Activated CD8-positive, alpha-beta T cell treated with anti-CD3 and anti-CD28 coated beads, Interleukin-2, amount 10 ng/mL, durations not matched to agents 7 days and 5 days (primary cell): ENCODE measurements around the gene LAPTM5. TPM values are rescaled to one million over a fixed set of nuclear protein-coding genes. Genes with fewer than 3 reads are reported as not detected.

Experiments
- ATAC-seq: fragments of 150-1000 bp; cut with Tn5 transposase; one replicate; pipeline ENCODE4 v1.10.0; 2021; ENCODE audit warnings: moderate library complexity
- CTCF ChIA-PET: fragments of 350-600 bp; sonication (Branson Sonifier 250); formaldehyde crosslinking; loops from one replicate; lab custom pipeline; 2021; ENCODE audit warnings: antibody characterized with exemption; lab: Charles Lee
- POLR2A ChIA-PET: fragments of 350-600 bp; sonication (Branson Sonifier 250); formaldehyde crosslinking; loops from one replicate; lab custom pipeline; 2021; ENCODE audit warnings: antibody characterized with exemption; lab: Charles Lee
- DNase-seq: peaks from one replicate; pipeline ENCODE4 v3.0.0-alpha.2; 2020
- H3K27ac Mint-ChIP-seq: one replicate; pipeline ENCODE4 v1.8.0; 2021; ENCODE audit warnings: mild to moderate bottlenecking, mixed read lengths
- H3K27me3 Mint-ChIP-seq: one replicate; pipeline ENCODE4 v1.8.0; 2021; ENCODE audit warnings: low read depth, mixed read lengths
- H3K36me3 Mint-ChIP-seq: one replicate; pipeline ENCODE4 v1.8.0; 2021; ENCODE audit warnings: low read depth, mixed read lengths
- H3K4me1 Mint-ChIP-seq: one replicate; pipeline ENCODE4 v1.8.0; 2021; ENCODE audit warnings: low read depth, mixed read lengths
- H3K4me3 Mint-ChIP-seq: one replicate; pipeline ENCODE4 v1.8.0; 2021; ENCODE audit warnings: mild to moderate bottlenecking, mixed read lengths
- H3K9me3 Mint-ChIP-seq: one replicate; pipeline ENCODE4 v1.8.0; 2022; ENCODE audit warnings: mixed read lengths; ENCODE audit not compliant: insufficient read depth
- microRNA-seq: library from miRNA; unstranded; fragments of <30 nt; microRNA quantifications from one replicate; pipeline ENCODE4 v1.2.0, GENCODE V29; 2022
- total RNA-seq, 2 experiments: library from RNA; stranded (reverse); gene quantifications; one replicate each; pipeline ENCODE4 v1.2.3, GENCODE V29; 2021

Gene LAPTM5
- total RNA-seq, 2 experiments from 2014 or later: 407 to 413 TPM

DNA sequence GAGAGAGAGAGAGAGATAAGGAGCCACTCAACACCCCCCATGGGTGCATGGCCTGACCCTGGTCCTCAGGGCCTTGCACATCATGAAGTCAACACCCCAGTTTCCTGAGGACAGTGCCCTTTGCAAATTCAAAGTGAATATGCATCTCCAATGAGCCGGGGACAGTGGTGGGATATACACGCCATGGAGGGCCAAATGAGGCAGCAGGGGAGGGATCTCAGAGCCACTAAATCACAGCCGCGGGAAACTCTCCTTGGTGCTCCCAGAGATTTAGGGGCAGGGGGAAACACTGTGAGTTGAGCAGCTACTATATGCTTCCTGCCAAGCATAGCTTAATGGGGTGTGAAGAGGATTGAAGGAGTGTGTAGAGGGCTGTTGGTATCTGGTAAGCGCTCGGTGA is 69.7 kb downstream of the LAPTM5 start:
- peaks cover 46% of the 10 kb centered on the region for H3K27me3 Mint-ChIP-seq
- DNase-seq (no peak), ATAC-seq (no peak)
- peaks cover 10% of the 10 kb centered on the region for H3K4me1 Mint-ChIP-seq
- no peak overlapping the region for H3K4me3 Mint-ChIP-seq
- H3K27ac Mint-ChIP-seq: no peak overlapping the region
- ChIA-PET POLR2A (no interaction called here), CTCF (no interaction called here)
- no peaks in the 10 kb centered on the region for H3K9me3 Mint-ChIP-seq
- no peaks in the 10 kb centered on the region for H3K36me3 Mint-ChIP-seq

DNA sequence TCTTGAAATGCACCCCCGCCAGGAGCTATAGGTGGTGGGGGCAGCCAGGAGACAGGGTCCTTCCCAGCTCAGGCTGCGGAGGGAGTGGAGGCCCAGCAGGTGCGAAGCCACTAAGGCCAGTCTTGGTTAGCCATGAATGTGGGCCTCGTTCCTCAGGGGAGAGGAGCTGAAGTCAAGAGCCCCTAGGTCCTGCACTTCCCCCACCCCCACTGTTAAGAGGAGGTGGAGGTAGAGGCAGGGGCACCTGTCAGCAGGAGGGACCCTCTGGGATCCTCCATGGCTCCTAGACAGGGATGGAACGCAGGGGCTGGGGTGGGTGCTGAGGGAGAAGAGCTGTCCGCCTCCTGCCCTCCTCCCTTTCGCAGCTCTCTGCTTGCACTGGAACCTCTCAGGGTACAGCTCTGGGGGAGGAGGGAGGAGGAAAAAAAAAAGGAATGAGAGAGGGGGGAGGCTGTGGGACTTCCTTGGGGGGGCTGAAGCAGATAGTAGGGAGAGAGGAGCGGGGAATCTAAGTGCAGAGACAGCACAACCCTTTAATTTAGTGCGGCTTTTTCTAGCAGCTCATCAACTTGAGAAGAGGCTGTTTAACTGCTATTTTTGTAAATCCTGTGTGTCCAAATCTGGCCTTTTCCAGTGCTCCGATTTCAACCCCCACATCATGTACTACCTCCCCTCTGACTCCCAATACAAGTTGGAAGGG is 71.2 kb downstream of the LAPTM5 start:
- no peak for ATAC-seq
- CTCF ChIA-PET: no interaction called here
- Mint-ChIP-seq H3K4me3 (no peak overlapping the region), H3K4me1 (no peaks in the 10 kb centered on the region), H3K27ac (no peak overlapping the region), H3K27me3 (peaks cover 50% of the 10 kb centered on the region), H3K36me3 (no peaks in the 10 kb centered on the region), H3K9me3 (no peaks in the 10 kb centered on the region)
- POLR2A ChIA-PET: no interaction called here
- no peak for DNase-seq

DNA sequence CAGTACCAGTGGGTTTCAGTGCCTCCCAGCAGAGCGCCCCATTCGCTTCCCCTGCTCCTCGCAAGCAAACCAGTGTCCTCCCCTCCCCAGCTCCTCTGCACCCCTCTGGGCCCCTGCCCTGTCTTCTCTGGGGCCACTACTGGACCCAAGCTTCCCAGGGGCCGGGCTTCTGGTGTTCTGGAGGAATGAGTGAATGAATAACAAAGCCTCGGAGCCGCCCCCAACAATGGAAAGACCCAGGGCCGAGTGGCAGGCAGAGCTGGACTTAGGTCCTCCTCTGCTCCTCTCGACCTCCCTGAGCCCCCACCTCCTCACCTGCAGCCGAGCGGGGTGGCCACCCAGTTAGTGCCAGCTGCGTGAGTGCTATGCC is 71.8 kb downstream of the LAPTM5 start:
- ChIA-PET POLR2A (no interaction called here), CTCF (no interaction called here)
- no peak overlapping the region for H3K27ac Mint-ChIP-seq
- no peak for DNase-seq
- H3K9me3 Mint-ChIP-seq: no peaks in the 10 kb centered on the region
- peaks cover 48% of the 10 kb centered on the region for H3K27me3 Mint-ChIP-seq
- ATAC-seq: no peak
- H3K4me3 Mint-ChIP-seq: no peak overlapping the region
- H3K36me3 Mint-ChIP-seq: no peaks in the 10 kb centered on the region
- H3K4me1 Mint-ChIP-seq: no peaks in the 10 kb centered on the region

DNA sequence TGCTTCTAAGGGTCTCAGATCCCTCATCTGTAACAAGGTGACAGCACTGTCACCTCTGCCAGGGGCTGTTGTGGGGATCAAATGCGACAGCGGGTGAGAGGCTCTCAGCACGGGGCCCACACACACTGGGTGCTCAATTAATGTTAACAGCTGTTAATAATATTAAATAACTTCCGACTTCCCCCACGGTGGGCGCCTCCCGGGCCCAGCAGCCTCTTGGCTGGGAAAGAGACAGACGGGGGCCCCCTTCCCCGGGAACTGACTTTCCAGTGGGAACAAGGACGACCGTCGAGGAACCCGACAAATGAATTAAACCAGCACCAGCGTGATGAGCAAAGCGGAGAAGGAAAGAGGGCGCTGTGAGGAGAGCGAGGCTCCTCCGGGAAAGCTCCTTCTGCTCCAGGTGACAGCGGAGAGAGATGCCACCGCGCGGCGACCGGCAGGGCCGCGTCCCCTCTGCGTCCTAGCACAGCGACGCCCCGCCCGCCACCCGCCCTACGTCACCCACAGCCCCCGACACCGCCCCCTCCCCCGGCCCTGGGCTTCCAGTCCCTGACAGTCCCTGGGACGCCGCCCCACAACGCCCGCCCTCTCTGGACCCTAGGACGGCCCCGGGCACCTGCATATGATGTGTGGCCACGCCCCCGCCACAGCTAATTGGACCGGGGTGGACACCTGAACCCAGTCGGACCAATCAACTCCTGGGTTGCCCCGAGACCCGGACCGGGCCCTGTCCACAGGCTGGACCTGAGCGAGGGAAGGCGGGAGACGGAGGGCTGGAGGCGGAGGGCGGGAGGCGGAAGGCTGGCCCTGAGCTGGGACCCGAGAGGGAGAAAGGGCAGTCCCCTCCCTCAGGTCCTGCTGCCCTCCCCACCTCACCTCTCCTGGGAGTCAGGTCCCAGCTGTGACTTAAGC is 72.4 kb downstream of the LAPTM5 start:
- Mint-ChIP-seq H3K4me3 (no peak overlapping the region), H3K27ac (no peak overlapping the region), H3K9me3 (no peaks in the 10 kb centered on the region), H3K27me3 (peaks cover 46% of the 10 kb centered on the region), H3K36me3 (no peaks in the 10 kb centered on the region), H3K4me1 (no peaks in the 10 kb centered on the region)
- DNase-seq (no peak), ATAC-seq (no peak)
- ChIA-PET POLR2A (no interaction called here), CTCF (no interaction called here)

DNA sequence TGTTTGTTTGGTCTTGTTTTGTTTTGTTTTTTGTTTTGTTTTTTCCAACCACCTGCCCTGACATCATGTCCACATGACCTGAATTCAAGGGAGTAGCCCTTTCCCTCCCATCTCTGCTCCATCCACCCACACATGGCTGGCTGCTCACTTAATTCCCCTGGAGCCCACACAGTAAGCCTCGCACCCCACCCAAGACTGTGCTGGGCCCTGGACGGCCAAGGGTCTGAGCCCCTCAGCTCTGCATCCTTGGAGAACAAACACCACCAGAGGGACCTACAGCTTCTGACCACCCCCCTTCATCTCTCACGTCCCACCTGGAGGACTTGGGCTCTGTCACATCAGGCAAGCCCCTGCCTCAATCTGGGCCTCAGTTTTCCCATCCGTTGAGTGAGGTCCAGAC is 73.3 kb downstream of the LAPTM5 start:
- Mint-ChIP-seq H3K36me3 (no peaks in the 10 kb centered on the region), H3K4me3 (no peak overlapping the region), H3K9me3 (no peaks in the 10 kb centered on the region), H3K27ac (no peak overlapping the region), H3K27me3 (peaks cover 43% of the 10 kb centered on the region), H3K4me1 (no peaks in the 10 kb centered on the region)
- DNase-seq: no peak
- POLR2A ChIA-PET: no interaction called here
- ATAC-seq: no peak
- CTCF ChIA-PET: no interaction called here

DNA sequence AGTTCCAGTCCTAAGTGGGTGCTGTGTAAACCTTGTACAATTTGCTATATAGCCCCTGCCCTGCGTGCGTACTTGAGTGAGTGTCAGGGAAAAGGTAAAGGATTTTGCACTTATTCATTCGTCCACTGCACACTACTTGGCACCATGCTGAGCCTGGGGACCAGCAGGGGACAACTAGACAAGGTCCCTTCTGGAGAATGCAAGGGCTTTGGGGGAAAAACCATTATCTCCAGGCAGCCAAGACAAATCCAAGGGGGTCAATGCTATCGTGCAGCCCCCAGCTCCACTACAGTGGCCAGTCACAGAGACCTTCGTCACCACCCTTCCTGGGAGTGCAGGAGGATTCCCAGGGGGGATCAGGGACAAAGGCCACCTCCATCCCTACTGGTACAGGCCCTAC is 73.9 kb downstream of the LAPTM5 start:
- Mint-ChIP-seq H3K4me3 (no peak overlapping the region), H3K4me1 (no peaks in the 10 kb centered on the region), H3K27ac (no peak overlapping the region), H3K36me3 (no peaks in the 10 kb centered on the region), H3K9me3 (no peaks in the 10 kb centered on the region), H3K27me3 (peaks cover 43% of the 10 kb centered on the region)
- CTCF ChIA-PET: no interaction called here
- no peak for ATAC-seq
- POLR2A ChIA-PET: no interaction called here
- no peak for DNase-seq

Small RNA genes within 50 kb of the gene (microRNA-seq; reads per million reads assigned to microRNA genes)
- 10.9 reads per million, percentile 26 among the genes with 10 or more reads in this experiment for gene MIR4420

Other genes starting within 250 kb of the LAPTM5 start
- not detected for gene MATN1, start 34.2 kb downstream of the LAPTM5 start, total RNA-seq
- gene SDC3, start 151.0 kb upstream of the LAPTM5 start, total RNA-seq: not detected